T-cell (primary cell): ENCODE measurements around the gene FAM83C. TPM values are rescaled to one million over a fixed set of nuclear protein-coding genes. Genes with fewer than 3 reads are reported as not detected.

ENCODE experiments used
- ATAC-seq, 4 experiments: fragments of 200-7000 bp in 3 of 4; fragments of 150-1000 bp in 1 of 4; cut with Tn5 transposase; replicated peaks in 1 of 4; 1 replicate in 3 of 4; 2 replicates in 1 of 4; pipeline ENCODE4 v1.10.0; 2021; ENCODE audit warnings: moderate library complexity in 3 of 4, mild to moderate bottlenecking in 2 of 4, moderate number of reproducible peaks in 1 of 4
- CTCF ChIA-PET, 2 donors: fragments of 300-600 bp; sonication (Branson Sonifier 250); formaldehyde crosslinking; loops; one replicate each; lab custom pipeline; 2022; ENCODE audit warnings: antibody characterized with exemption in 2 of 2; lab: Charles Lee
- POLR2A ChIA-PET, 2 donors: fragments of 300-600 bp; sonication (Branson Sonifier 250); formaldehyde crosslinking; loops; one replicate each; lab custom pipeline; 2022; ENCODE audit warnings: antibody characterized with exemption in 2 of 2; lab: Charles Lee
- DNase-seq, 35 experiments: peaks; one replicate each; pipeline versions ENCODE4 v3.0.0 to v3.0.0-alpha.2; 2013 to 2023
- H3K27ac ChIP-seq: one replicate; pipeline ENCODE4 v1.5.1; 2013; ENCODE audit warnings: low read length
- H3K27me3 ChIP-seq, 2 experiments: replicated peaks in 1 of 2; 1 replicate in 1 of 2; 2 replicates in 1 of 2; pipeline versions ENCODE4 v1.6.1 to v1.7.0; 2013; ENCODE audit warnings: low read length in 1 of 2, mixed read lengths in 1 of 2; ENCODE audit not compliant: control insufficient read depth in 2 of 2, insufficient read depth in 2 of 2; ENCODE audit errors: extremely low read depth in 1 of 2
- H3K36me3 ChIP-seq, 2 donors: 1 replicate in 1 of 2; 2 replicates in 1 of 2; pipeline versions ENCODE4 v1.6.1 to v1.7.0; 2013; ENCODE audit warnings: low read length in 1 of 2; ENCODE audit not compliant: control insufficient read depth in 2 of 2, insufficient read depth in 1 of 2; ENCODE audit errors: extremely low read depth in 1 of 2
- H3K4me1 ChIP-seq, 2 experiments: 1 replicate in 1 of 2; 2 replicates in 1 of 2; pipeline versions ENCODE4 v1.6.1 to v1.7.0; 2013; ENCODE audit warnings: low read length in 2 of 2, mixed read lengths in 1 of 2; ENCODE audit not compliant: insufficient read depth in 2 of 2, control insufficient read depth in 1 of 2; ENCODE audit errors: extremely low read depth in 1 of 2
- H3K4me3 ChIP-seq, 2 donors: 1 replicate in 1 of 2; 2 replicates in 1 of 2; pipeline versions ENCODE4 v1.5.1 to v1.7.0; 2013; ENCODE audit warnings: mild to moderate bottlenecking in 2 of 2, low read length in 1 of 2, moderate library complexity in 1 of 2; ENCODE audit not compliant: control insufficient read depth in 1 of 2; ENCODE audit errors: extremely low read depth in 1 of 2
- H3K9me3 ChIP-seq: 2 replicates; pipeline ENCODE4 v1.7.0; 2013
- H3K27ac Mint-ChIP-seq, 2 donors: one replicate each; pipeline ENCODE4 v1.8.0; 2020 to 2021; ENCODE audit warnings: mild to moderate bottlenecking in 2 of 2, mixed read lengths in 2 of 2
- H3K27me3 Mint-ChIP-seq, 2 donors: one replicate each; pipeline ENCODE4 v1.8.0; 2021 to 2022; ENCODE audit warnings: mixed read lengths in 2 of 2
- H3K36me3 Mint-ChIP-seq: one replicate; pipeline ENCODE4 v1.8.0; 2021; ENCODE audit warnings: mixed read lengths
- H3K4me1 Mint-ChIP-seq, 3 donors: one replicate each; pipeline ENCODE4 v1.8.0; 2020 to 2022; ENCODE audit warnings: mixed read lengths in 3 of 3, mild to moderate bottlenecking in 1 of 3
- H3K4me3 Mint-ChIP-seq, 3 donors: one replicate each; pipeline ENCODE4 v1.8.0; 2020 to 2022; ENCODE audit warnings: mild to moderate bottlenecking in 3 of 3, mixed read lengths in 3 of 3, moderate library complexity in 3 of 3
- H3K9me3 Mint-ChIP-seq, 3 donors: one replicate each; pipeline ENCODE4 v1.8.0; 2020 to 2022; ENCODE audit warnings: mixed read lengths in 3 of 3
- WGBS: methylation state at CpG from one replicate; pipeline ENCODE4 v1.1.5; 2013; ENCODE audit warnings: missing lambda C conversion rate; ENCODE audit not compliant: insufficient coverage; 5-methylcytosine and 5-hydroxymethylcytosine counted together
- total RNA-seq, 35 experiments: library from RNA in 6 of 35; stranded (reverse) in 6 of 35; fragments of 120-200 nt in 1 of 35; gene quantifications; one replicate each; pipeline versions ENCODE4 v1.2.1 to v1.2.4 and lab custom pipeline; 2013 to 2026

The FAM83C gene
- total RNA-seq, 5 donors from 2014 or later (not counting 1 experiment from before 2014, with no cell fraction given) = 0.15 TPM; not detected in 4

- ATAC-seq = no peak
- H3K27ac Mint-ChIP-seq = no peak overlapping the region
- H3K4me1 Mint-ChIP-seq = peaks cover 8 to 15% (median 12%) of the 10 kb centered on the region in 3 donors
- no peaks in the 10 kb centered on the region for H3K27me3 Mint-ChIP-seq
- Histone ChIP-seq H3K4me1 (peaks cover 4 to 19% of the 10 kb centered on the region in 2 experiments), H3K27ac (no peak overlapping the region), H3K36me3 (peaks cover 0 to 2% of the 10 kb centered on the region in 2 donors), H3K4me3 (no peak overlapping the region), H3K27me3 (no peaks in the 10 kb centered on the region), H3K9me3 (no peaks in the 10 kb centered on the region)
- no peaks in the 10 kb centered on the region for H3K9me3 Mint-ChIP-seq
- no peak for DNase-seq
- 97% methylated on average over 12 of the region's 12 CpGs for WGBS
- ChIA-PET CTCF (no interaction called here), POLR2A (interaction anchor here in 1 of 2 donors (0.6 kb wide), 1 partner anchor 38 kb away, joined by 4 read pairs; the partner anchor contains the start of gene EIF6)
- H3K36me3 Mint-ChIP-seq = peaks cover 14% of the 10 kb centered on the region
- H3K4me3 Mint-ChIP-seq = no peak overlapping the region
These were observed 45.5 kb downstream of the FAM83C start for GRCh38 chr20:35246723-35247122.

GRCh38 chr20:35243986-35244385, 48.2 kb downstream of the FAM83C start:
- Mint-ChIP-seq H3K36me3 (peaks cover 14% of the 10 kb centered on the region), H3K9me3 (no peaks in the 10 kb centered on the region), H3K4me1 (no peaks in the 10 kb centered on the region), H3K4me3 (no peak overlapping the region), H3K27ac (no peak overlapping the region), H3K27me3 (no peaks in the 10 kb centered on the region)
- DNase-seq (no peak), ATAC-seq (no peak)
- WGBS = 83% methylated on average over 1 of the region's 2 CpGs
- CTCF ChIA-PET = no interaction called here
- Histone ChIP-seq H3K4me1 (no peaks in the 10 kb centered on the region), H3K9me3 (no peaks in the 10 kb centered on the region), H3K36me3 (peaks cover 2 to 4% of the 10 kb centered on the region in 2 donors), H3K4me3 (no peak overlapping the region), H3K27me3 (peaks cover 0 to 5% of the 10 kb centered on the region in 2 experiments), H3K27ac (no peak overlapping the region)
- POLR2A ChIA-PET = no interaction called here

GRCh38 chr20:35243317-35243716, 48.9 kb downstream of the FAM83C start:
- CTCF ChIA-PET = interaction anchor here in 1 of 2 donors (0.6 kb wide), 1 partner anchor 468 kb away, joined by 5 read pairs; no protein-coding TSS in a partner anchor
- H3K4me3 ChIP-seq = no peak overlapping the region
- Mint-ChIP-seq H3K4me1 (no peaks in the 10 kb centered on the region), H3K4me3 (no peak overlapping the region), H3K27me3 (no peaks in the 10 kb centered on the region), H3K9me3 (no peaks in the 10 kb centered on the region), H3K27ac (no peak overlapping the region), H3K36me3 (peaks cover 18% of the 10 kb centered on the region)
- peaks cover 2 to 4% of the 10 kb centered on the region in 2 donors for H3K36me3 ChIP-seq
- ATAC-seq (no peak), DNase-seq (no peak)
- POLR2A ChIA-PET = no interaction called here
- no peaks in the 10 kb centered on the region for H3K4me1 ChIP-seq
- no peaks in the 10 kb centered on the region for H3K9me3 ChIP-seq
- WGBS = no CpG with 5 or more reads among the region's 2 CpGs
- H3K27ac ChIP-seq = no peak overlapping the region
- peaks cover 0 to 5% of the 10 kb centered on the region in 2 experiments for H3K27me3 ChIP-seq

GRCh38 chr20:35240811-35241293, 51.4 kb downstream of the FAM83C start:
- H3K36me3 Mint-ChIP-seq = peaks cover 24% of the 10 kb centered on the region
- H3K27me3 Mint-ChIP-seq = peaks cover 0 to 2% of the 10 kb centered on the region in 2 donors
- no peak overlapping the region for H3K4me3 Mint-ChIP-seq
- H3K4me3 ChIP-seq = no peak overlapping the region
- ATAC-seq (no peak), DNase-seq (no peak)
- WGBS = no CpG with 5 or more reads among the region's 2 CpGs
- H3K9me3 ChIP-seq = no peaks in the 10 kb centered on the region
- no peak overlapping the region for H3K27ac ChIP-seq
- ChIA-PET CTCF (no interaction called here), POLR2A (no interaction called here)
- no peaks in the 10 kb centered on the region for H3K4me1 Mint-ChIP-seq
- H3K27me3 ChIP-seq = peaks cover 0 to 5% of the 10 kb centered on the region in 2 experiments
- no peaks in the 10 kb centered on the region for H3K9me3 Mint-ChIP-seq
- H3K4me1 ChIP-seq = no peaks in the 10 kb centered on the region
- peaks cover 0 to 7% of the 10 kb centered on the region in 2 donors for H3K36me3 ChIP-seq
- H3K27ac Mint-ChIP-seq = no peak overlapping the region

GRCh38 chr20:35240083-35240810, 52.0 kb downstream of the FAM83C start:
- Histone ChIP-seq H3K27me3 (peaks cover 0 to 5% of the 10 kb centered on the region in 2 experiments), H3K9me3 (no peaks in the 10 kb centered on the region), H3K27ac (no peak overlapping the region), H3K36me3 (peaks cover 0 to 7% of the 10 kb centered on the region in 2 donors), H3K4me3 (no peak overlapping the region), H3K4me1 (no peaks in the 10 kb centered on the region)
- no peak for DNase-seq
- CTCF ChIA-PET = no interaction called here
- ATAC-seq = no peak
- no peaks in the 10 kb centered on the region for H3K9me3 Mint-ChIP-seq
- peaks cover 27% of the 10 kb centered on the region for H3K36me3 Mint-ChIP-seq
- peaks cover 0 to 2% of the 10 kb centered on the region in 2 donors for H3K27me3 Mint-ChIP-seq
- 72% methylated on average over 5 of the region's 5 CpGs for WGBS
- no peaks in the 10 kb centered on the region for H3K4me1 Mint-ChIP-seq
- H3K4me3 Mint-ChIP-seq = no peak overlapping the region
- H3K27ac Mint-ChIP-seq = no peak overlapping the region
- POLR2A ChIA-PET = no interaction called here

GRCh38 chr20:35238735-35239134, 53.5 kb downstream of the FAM83C start:
- Mint-ChIP-seq H3K4me3 (no peak overlapping the region), H3K27me3 (peaks cover 3 to 4% of the 10 kb centered on the region in 2 donors), H3K9me3 (no peaks in the 10 kb centered on the region), H3K4me1 (no peaks in the 10 kb centered on the region), H3K36me3 (peaks cover 42% of the 10 kb centered on the region), H3K27ac (no peak overlapping the region)
- ATAC-seq (no peak), DNase-seq (no peak)
- Histone ChIP-seq H3K4me1 (no peaks in the 10 kb centered on the region), H3K9me3 (no peaks in the 10 kb centered on the region), H3K27ac (no peak overlapping the region), H3K4me3 (no peak overlapping the region), H3K36me3 (peaks cover 0 to 7% of the 10 kb centered on the region in 2 donors), H3K27me3 (peaks cover 0 to 5% of the 10 kb centered on the region in 2 experiments)
- ChIA-PET CTCF (no interaction called here), POLR2A (no interaction called here)
- WGBS = no CpG with 5 or more reads among the region's 5 CpGs
